Jurkat, Clone E6-1 (cell line): ENCODE measurements around the gene CACNA1B.

Experiments
- DNase-seq: peaks from one replicate; pipeline ENCODE4 v3.0.0-alpha.2; 2011; ENCODE audit warnings: low read depth, low spot score
- H3K4me3 ChIP-seq: 2 replicates; pipeline ENCODE4 v1.5.1; 2011; ENCODE audit warnings: mild to moderate bottlenecking, low read length, control low read depth, moderate library complexity

Gene CACNA1B

DNA sequence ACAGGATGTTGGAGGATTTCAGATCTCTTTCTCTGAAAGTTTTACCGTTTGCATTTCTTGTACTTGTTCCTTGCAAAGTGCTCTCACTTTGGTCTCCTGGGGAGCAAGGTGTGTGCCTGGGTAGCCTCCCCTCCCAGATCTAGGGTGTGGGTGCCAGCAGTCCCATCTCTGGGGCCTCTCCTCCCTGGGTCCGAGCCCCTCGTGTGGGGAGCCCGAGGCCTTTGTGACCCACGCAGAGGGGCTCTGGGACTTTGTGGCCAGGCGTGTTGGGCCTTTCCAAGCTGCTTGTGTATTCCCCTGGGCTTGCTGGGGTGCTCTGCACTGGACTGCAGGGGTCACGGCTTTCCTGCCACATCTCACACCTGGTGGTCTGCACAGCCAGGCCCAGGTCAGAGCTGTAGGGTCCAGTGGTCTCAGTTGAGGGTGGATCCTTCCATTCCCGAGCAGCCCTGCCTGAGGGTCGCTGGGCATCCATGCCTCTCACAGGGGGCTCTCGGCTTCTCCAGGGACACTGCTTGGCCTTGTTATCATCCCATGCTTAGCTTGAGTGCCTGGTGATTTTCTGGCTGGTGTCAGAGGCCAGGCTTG lies 96.3 kb downstream of the CACNA1B start:
- no peak overlapping the region for H3K4me3 ChIP-seq
- no peak for DNase-seq

DNA sequence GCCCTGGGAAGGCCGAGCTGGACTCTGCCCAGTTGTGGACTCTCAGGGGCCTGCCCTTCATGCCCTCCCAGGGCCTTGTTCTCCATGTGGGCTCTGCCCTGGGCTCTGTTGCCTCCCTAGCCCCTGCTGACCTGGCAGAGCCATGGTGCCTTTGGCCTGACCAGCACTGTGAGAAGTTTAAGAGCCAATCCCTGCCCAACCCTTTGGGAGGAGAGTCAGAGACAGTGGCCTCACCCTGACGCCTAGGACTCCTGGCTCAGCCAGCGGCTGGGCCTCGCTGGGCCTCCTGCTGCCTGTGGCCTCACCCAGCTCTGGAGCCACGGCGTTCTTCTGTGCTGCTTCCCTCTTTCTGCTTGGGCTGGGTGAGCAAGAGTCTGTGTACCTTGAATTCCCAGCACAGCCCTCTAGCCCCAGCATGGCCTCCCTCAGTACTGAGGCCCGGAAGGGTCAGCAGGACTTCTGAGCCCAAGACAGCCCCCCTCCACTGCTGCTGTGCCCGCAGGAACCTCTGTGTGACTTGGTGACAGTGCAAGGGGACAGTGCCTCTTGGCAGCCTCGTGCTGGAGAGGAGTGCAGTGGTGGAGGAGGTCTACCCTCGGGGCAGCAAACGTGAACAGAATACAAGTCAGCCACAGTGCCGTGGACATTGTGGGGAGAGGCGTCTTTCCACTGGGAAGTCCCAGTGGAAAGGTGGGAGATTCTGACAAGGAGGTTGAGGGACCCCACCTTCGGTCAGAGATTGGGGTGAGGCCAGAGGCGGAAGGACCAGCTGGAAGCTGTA lies 97.4 kb downstream of the CACNA1B start:
- no peak for DNase-seq
- no peak overlapping the region for H3K4me3 ChIP-seq

DNA sequence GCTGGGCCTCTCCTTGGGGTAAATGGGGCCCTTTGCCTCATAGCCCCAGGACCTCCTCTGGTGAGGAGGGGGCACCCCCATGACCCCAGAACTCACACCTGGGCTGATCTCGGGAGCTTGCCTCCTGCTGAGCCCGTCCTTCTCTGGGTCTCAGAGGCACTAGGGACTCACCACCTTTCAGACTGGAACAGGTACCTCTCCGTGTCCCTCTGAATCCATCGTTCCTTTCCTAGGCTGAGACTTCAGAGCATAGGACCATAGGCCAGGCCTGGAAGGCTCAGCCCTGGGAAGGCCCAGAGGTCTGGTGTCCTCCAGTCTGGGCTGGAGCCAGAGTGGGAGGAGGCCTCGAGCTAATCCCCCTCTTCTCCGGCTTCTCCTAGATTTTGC lies 97.9 kb downstream of the CACNA1B start:
- no peak for DNase-seq
- H3K4me3 ChIP-seq, result no peak overlapping the region

DNA sequence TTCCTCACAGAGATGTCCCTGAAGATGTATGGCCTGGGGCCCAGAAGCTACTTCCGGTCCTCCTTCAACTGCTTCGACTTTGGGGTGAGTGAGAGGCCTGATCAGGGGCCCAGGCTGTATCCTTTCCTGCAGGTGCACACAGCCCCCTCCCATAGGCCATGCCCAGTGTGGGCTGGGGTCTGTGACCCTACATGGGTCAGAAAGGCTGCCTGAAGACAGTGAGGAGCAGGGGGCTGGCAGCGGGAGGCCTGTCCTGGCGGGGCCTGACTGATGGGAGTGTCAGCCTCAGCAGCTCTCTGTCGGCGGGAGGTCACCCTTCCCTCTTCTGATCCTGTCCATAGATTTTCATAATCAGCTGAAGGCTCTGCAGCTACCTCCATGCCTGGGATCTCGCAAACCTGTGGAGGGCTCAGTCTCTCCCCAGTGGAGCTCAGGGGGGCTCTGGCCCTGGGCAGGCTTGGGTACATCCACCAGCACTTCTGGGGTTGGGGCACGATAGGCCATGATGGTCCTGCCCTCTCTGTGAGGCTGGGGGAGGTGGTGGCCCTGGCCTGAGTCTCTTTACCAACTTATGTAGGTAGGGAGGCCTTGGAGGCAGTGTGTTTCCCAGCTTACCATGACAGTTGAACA lies 98.5 kb downstream of the CACNA1B start:
- no peak overlapping the region for H3K4me3 ChIP-seq
- DNase-seq, result no peak

DNA sequence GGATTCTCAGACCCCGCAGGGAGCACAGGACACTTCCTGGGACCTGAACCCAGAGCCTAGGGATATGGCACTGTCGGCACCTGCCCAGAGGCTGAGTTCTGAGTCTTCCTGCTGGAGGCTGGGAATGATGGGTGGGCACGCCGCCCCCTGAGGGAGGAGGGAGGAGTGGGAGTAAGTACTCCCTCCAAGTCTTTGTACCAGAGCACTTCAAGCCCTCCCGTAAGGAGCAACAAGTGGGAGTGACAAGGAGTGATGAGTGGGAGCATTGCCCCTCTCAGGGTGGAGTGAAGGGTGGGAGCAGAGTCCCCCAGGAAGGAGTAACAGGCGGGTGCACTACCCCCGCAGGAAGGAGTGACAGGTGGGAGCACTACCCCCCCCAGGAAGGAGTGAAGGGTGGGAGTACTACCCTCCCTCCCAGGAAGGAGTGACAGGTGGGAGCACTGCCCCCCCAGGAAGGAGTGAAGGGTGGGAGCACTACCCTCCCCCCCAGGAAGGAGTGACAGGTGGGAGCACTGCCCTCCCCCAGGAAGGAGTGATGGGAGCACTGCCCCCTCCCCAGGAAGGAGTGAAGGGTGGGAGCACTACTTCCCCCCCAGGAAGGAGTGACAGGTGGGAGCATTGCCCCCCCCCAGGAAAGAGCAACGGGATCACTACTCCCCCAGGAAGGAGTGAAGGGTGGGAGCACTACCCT lies 100.1 kb downstream of the CACNA1B start:
- no peak for DNase-seq
- H3K4me3 ChIP-seq, result no peak overlapping the region

DNA sequence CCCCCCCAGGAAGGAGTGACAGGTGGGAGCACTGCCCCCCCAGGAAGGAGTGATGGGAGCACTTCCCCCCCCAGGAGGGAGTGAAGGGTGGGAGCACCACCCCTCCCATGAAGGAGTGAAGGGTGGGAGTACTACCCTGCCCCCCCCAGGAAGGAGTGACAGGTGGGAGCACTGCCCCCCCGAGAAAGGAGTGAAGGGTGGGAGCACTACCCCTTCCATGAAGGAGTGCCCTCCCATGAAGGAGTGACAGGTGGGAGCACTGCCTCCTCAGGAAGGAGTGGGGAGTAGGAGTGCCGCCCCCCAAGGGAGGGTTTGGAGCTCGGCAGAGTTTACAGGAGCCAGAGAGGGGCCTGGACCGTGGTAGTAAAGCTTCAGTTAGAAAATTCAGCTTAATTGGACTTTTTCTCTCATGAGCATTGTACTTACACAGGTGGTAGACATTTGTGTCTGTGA lies 100.7 kb downstream of the CACNA1B start:
- DNase-seq, result no peak
- no peak overlapping the region for H3K4me3 ChIP-seq

DNA sequence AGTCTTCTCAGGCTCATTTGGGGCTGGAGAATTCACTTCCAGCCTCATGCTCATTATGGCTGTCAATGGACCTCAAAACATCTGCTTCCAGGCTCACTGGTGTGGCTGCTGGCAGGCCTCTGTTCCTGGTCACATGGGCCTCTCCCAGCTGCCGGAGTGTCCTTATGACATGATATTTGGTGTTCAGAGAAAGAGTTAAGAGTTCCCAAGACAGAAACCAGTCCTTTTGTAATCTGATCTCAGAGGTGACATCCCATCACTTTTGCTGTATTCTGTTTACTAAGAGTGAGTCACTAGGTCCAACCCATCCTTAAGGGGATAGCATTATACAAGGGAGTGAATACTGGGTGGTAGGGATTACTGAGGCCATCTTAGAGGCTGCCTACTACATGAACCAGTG lies 104.6 kb downstream of the CACNA1B start:
- no peak overlapping the region for H3K4me3 ChIP-seq
- DNase-seq, result no peak

DNA sequence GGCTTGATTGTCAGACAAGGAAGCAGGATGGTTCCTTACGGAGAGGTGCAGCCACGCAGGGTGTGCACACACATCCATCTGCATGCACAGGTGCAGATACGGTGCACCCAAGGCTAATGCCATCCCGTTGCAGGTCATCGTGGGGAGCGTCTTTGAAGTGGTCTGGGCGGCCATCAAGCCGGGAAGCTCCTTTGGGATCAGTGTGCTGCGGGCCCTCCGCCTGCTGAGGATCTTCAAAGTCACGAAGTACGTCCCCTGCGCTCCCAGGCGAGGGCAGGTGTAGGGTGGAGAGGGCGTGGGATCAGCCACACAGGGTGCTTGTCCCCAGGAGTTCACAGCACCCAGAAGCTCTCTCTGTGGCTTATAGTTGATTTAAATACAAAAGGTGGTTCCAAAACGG lies 106.4 kb downstream of the CACNA1B start:
- DNase-seq, result no peak
- no peak overlapping the region for H3K4me3 ChIP-seq

DNA sequence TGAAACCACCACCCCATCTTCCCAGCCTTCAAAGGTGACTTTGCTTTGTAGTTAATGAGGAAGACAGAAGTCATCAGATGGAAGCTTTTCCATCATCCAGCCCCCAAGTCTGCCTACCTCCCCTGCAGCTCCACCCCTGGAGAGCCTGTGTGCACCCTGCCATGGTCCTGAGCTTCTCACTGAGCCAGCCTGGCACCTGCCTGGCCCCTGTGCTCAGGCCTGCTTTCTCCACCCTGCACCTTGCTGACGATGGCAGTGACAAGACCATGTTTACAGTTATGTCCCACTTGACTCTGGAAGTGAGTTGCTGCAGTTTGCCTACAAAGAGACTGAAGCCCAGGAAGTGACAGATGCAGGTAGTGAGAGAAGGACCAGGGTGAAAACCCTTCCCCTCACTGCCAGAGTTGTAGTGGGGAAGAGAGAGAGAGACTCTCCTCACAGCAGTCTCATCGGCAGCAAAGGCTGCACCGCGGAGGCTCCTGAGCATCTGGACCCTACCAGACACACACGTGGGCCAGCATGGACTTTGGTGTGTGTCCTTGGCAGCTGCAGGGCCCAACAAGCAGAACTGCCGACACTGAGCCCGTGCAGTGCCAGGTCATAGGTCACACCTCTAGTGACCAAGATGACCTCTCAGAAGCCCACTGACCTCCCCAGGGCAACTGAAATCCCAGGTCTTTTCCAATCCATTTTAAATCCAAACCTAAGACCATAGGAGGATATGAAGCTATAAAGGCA lies 107.1 kb downstream of the CACNA1B start:
- H3K4me3 ChIP-seq, result no peak overlapping the region
- DNase-seq, result no peak

DNA sequence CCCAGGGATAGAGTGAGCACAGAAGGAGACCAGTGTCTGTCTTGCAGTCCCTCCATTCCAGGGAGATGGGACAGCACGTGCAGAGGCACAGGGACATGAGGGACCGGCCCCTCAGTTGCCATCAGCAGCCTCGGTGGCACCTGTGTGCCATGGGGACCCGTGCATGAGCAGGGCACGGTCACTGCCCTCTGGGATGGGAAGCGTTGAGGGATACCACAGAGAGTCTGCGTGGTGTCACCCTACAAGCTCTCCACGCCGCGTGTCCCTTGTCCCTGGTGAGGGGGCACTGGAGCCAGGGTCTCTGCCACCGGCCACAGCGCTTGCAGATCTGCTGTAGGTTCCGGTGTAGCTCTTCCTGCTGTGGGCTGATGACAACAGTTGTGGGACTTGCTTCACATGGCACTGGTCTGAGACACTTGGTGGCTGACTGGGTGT lies 108.1 kb downstream of the CACNA1B start:
- no peak overlapping the region for H3K4me3 ChIP-seq
- no peak for DNase-seq

DNA sequence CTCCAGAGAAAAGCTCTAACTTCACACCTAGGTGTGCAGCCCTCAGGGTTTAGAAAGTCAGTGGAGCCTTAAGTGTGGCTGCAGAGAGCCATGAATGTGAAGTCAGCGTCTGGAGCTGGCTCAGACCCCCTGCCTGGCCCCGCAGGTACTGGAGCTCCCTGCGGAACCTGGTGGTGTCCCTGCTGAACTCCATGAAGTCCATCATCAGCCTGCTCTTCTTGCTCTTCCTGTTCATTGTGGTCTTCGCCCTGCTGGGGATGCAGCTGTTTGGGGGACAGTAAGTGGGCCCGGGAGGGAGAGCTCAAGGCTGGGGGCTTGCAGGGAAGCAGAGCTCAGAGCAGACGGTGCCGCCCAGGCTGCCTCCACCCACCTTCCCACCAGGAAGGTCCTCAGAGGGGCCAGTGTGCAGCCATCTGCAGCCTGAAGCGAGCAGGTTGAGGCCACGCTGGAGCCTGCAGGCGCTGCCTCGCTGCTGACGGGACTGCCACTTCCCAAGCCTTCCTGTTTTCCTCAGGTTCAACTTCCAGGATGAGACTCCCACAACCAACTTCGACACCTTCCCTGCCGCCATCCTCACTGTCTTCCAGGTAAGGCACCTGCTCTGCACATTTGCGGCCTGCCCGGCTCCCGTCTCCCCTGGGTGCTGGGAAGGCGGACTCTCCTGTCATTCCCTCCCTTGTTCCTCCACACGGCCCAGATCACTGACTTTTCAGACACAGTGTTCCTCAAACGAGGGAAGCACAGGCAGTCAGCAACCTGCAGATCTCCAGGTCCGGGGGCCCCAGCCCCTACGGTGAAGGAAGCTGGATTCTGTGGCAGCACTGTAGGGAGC lies 108.9 kb downstream of the CACNA1B start:
- no peak overlapping the region for H3K4me3 ChIP-seq
- DNase-seq, result no peak

DNA sequence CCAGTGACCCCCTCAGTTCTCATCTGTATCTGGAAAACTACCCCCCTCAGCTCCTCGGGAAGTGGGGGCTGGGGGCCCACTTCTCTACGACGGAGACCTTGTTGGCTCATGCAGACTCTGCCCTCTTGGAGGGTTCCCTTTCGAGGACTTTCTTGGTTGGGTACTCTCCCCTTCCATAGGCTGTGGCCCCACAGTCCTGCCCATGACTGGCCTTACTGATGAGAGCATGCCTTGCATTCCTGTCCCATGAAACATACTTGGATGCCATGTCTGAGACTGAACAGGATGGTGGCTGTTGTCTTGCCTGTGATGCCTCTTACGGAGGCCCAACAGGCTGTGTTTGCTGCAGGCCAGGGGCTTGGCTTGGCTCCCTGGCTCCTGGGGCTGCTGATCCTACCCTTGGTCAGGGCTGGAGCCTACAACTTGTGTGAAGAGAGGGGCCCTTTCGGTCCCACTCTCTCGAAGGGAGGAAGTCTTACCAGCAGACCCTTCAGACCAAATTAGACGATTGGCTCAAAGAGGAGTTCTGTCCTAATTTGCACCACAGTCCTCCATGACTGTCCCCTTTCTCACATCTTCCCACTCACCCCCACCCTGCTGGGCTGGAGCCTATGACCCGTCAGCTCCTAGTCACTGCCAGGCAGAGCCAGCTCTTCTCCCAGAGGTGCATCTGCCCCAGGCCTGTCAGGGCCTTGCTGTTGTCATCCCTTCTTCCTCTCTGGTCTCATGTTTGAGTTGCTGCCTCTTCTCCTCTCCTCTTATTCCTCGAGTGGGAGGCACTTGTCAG lies 109.9 kb downstream of the CACNA1B start:
- DNase-seq, result no peak
- H3K4me3 ChIP-seq, result no peak overlapping the region

DNA sequence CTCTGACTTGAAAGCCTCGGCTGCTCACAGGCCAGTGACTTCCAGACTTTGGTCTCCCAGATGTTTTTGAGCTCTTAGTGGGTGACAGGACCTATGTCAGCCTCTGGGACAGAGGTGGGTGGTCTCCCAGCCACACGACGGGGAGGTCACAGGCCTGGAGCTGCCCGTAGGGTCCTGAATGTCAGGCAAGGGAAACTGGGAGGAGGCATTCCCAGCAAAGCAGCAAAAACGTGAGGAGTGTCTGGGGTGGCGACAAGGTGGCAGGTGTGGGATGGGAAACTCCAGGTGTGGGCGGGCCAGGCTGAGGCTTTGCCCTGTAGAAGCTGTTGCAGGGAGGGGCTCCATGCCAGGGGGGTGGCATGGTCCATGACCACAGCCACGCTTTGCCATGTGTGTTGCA lies 110.5 kb downstream of the CACNA1B start:
- no peak overlapping the region for H3K4me3 ChIP-seq
- no peak for DNase-seq

DNA sequence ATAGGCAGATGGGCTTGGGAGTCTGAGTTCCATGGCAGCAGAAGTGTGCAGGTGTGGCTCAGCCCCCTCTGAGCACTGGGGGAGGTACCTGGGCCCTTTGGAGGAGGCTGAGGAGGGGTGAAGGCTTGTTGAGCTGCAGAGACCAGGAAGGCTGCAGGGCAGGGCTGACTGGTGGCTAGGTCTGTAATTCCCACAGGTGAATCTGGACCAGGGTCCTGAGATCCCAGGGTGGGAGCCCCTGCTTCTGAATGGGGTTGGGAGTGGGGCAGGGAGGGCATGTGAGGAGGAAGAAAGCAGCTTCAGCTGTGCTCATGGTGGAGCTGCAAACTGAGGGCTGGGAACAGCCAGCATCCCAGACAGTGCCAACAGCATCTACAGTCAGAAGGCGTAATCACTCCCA lies 111.1 kb downstream of the CACNA1B start:
- DNase-seq, result no peak
- H3K4me3 ChIP-seq, result no peak overlapping the region

DNA sequence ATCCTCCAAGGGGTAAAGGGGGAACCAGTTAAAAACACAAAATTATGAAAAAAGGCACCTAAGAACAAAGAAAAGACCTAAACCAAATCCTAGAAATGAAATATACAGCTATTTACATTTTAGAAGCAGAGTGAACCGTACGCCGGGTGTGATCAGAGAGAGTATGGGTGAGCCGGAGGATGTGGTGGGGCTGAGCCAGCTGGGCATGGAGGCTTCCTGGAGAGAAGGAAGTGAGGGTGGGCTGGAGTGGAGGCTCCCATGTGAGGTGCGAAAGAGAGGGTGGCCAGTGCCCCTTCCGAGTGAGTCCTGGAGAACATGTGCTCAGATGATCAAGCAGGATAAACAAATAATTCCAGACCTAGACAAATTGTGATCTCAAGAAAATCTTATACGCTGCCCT lies 111.6 kb downstream of the CACNA1B start:
- H3K4me3 ChIP-seq, result no peak overlapping the region
- DNase-seq, result peak; percentile 56

DNA sequence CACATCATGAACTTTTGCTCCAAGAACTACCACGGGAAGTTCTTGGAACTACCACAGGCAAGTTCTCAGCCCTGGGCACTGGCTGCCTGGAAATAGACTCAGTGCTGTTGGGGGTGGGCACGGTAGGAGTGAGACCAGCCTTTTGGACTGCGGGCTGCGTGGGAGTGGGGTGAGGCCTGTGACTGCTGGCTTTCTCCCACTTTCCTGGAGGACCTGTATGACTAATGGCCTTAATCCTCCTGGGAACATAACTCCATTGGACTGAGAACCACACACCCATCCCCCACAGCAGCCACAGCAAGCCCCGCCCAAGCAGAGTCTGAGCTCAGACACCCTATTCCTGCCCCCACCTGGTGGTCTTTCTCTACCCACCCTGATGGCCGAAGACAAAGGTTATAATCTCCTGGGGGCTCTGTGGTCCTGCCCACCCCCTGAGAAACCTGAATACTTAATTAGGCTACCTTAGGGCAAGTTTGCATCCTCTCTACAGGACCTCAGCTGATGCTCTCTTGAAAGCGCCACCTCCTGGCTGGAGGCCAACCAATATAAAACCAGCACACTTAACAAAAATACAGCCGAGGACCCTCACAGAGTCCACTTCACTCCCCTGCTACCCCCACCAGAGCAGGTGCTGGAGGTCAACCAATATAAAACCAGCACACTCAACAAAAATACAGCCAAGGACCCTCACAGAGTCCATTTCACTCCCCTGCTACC lies 112.6 kb downstream of the CACNA1B start:
- no peak overlapping the region for H3K4me3 ChIP-seq
- peak; percentile 8 for DNase-seq

DNA sequence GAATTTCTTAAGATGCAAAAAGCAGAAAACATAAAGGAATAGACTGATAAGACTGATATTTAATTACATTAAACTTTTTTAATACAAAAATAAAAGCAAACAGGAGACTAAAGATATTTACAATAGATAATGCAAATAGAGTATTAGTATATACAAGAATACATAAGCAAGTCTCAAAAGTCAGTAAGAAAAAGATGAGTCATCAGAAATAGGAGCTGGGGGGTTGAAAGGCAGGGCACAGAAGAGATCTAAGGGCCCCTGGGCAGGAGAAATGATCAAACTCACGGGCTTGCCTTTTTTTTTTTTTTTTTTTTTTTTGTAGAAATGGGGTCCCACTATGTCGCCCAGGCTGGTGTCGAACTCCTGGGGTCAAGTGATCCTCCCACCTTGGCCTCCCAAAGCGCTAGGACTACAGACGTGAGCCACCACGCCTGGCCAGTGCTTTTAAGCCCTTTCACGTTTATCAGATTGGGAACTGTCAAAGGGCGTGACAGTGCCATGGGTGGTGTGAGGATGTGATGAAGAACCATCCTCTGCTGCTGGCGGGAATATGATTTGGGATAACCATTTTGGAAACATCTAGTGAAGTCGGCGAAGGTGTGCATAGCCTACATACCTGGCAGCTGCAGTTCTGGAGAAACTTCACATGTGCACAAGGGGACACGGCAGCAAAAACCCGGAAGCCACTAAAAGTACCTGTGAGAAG lies 126.1 kb downstream of the CACNA1B start:
- H3K4me3 ChIP-seq, result no peak overlapping the region
- no peak for DNase-seq
